Measurements from ENCODE around the gene SLC27A5.
"Not testable (repeated sequence)": the region's sequence is repeated elsewhere in the genome, so short reads cannot be mapped to it uniquely, and the experiment has no call there.

The SLC27A5 gene

DNA sequence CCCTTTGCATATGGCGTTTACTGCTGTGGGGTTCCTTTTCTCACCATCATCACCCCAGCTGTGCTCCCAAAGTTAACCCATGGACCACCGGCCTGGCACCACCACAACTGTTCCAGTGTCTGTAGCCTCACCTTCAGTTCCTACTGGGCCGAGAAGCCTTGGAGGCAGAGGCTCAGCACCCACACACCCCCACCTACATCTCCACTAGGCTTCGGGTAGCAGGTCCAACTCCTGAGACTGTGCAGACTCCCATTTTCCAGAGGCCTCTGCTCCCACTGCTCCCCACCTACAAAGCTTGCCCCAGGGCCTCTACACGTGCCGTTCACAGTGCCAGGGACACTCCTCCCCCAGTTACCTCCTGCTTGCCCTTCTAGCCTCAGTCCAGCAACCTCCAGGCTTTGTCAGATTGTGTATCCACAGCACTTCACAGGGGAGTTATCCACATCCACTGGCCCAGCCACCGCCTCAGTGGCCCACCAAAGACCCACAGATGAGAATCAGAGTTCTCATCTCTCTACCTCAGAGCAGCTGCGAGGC is 14.1 kb downstream of the SLC27A5 start:
- no peak for DNase-seq (ENCODE audit: low read depth)

DNA sequence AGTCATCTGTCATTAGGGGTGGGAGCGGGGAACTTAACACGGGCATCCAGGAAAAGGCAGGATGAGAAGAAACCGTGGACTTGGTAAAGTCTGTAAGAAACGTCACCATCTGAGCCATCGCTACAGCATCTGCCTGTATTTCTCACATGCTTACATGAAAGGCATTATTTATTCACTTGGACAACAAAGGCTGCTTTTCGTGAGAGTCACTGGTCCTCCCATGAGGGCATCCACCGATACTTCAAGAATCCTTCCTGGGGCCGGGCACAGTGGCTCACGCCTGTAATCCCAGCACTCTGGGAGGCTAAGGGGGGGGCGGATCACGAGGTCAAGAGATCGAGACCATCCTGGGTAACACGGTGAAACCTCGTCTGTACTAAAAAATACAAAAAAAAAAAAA is 19.5 kb downstream of the SLC27A5 start:
- no peak for DNase-seq (ENCODE audit: low read depth)

- no peak for DNase-seq (ENCODE audit: low read depth)
These were observed 20.4 kb downstream of the SLC27A5 start for GRCh38 chr19:58491393-58491792.

GRCh38 chr19:58484349-58484748 is 27.4 kb downstream of the SLC27A5 start:
- DNase-seq (ENCODE audit: low read depth): not testable (repeated sequence)

DNA sequence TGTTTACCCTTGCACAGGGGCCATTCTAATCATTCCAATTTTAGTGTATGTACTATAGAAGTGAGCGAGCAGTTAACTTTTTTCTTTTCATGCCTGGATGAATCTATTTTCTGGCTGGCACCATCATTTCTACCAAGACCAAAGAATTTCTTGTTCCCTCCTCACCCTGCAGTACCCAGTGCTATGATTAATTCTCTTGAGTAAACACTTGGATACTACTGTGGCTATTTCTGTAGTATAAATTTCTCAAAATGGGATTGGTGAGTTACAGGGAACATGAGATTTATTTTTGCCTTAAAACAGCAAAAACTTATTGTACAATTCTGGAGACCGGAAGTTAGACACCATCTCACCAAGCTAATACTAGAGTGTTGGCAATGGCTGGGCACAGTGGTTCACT is 28.0 kb downstream of the SLC27A5 start:
- no peak for DNase-seq (ENCODE audit: low read depth)

DNA sequence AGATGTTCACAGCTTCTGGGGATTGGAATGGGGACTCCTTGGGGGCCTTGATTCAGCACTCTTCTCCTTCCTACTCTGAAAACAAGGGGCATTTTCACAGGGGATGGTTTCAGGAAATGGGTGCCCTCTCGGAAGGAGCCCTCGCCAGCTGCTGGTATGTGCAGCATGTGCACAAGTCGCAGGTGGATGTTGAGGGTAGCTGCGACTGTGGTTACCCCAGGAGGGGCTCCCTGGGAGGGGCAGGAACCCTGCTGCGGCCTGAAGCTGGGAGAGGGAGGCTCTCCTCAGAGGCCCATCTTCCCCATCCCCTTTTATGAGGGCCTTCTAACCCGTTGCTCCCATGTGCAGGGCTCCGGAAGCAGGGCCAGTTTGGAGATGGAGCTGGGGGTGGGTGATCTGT is 29.4 kb downstream of the SLC27A5 start:
- no peak for DNase-seq (ENCODE audit: low read depth)

- DNase-seq (ENCODE audit: low read depth): no peak
These were observed 31.0 kb downstream of the SLC27A5 start for GRCh38 chr19:58480831-58481230.

GRCh38 chr19:58480481-58480830 is 31.3 kb downstream of the SLC27A5 start:
- DNase-seq (ENCODE audit: low read depth): no peak

DNA sequence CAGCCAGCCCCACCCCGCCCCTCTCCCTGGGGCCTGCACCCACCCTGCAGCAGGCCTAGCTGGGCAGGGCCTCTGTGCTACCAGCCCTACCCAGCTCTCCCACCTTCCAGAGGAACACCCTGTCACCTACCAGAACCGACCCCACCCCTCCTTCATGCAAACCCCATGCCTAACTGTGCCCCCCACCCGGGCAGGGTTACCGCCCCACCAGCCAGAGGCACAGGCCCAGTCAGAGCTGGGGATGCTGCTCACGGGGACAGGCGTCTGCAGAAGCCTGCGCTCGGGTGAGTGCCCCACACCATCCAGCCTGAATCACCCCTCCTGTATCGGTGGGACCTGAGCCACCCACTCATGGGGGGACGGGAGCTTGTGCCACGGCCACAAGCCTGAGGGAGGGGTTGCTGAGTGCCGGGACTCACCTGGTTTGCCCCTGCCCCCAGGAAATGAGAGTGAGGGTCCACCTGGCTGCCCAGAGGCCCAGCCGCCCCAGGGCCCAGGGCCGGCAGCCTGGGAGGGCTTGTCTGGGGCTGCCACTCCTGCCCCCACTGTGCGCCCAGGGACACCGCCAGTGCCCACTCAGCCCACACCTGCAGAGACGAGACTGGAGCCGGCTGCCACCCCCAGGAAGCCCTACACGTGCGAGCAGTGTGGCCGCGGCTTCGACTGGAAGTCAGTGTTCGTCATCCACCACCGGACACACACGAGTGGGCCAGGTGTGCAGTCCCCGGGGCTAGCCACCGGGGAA is 31.9 kb downstream of the SLC27A5 start:
- DNase-seq (ENCODE audit: low read depth): no peak

DNA sequence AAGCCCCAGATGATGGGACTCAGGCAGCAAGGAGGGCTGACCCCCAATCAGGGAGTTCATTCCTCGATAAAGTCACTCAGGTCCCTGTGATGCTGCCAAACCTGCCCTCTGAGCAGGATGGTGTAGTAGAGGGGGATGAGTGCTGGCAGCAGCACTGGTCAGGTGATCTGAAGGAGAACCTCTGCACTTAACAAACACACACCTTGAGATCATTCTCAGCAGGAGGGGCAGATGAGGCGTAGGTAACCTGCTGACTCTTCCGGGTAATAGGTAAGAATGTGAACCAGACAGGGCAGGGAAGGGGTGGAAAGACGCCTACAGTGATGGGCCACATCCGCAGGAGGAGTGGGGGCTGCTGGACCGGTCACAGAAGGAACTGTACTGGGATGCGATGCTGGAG is 32.5 kb downstream of the SLC27A5 start:
- DNase-seq (ENCODE audit: low read depth): no peak

- DNase-seq (ENCODE audit: low read depth): no peak
These were observed 33.9 kb downstream of the SLC27A5 start for GRCh38 chr19:58477871-58478270.

DNA sequence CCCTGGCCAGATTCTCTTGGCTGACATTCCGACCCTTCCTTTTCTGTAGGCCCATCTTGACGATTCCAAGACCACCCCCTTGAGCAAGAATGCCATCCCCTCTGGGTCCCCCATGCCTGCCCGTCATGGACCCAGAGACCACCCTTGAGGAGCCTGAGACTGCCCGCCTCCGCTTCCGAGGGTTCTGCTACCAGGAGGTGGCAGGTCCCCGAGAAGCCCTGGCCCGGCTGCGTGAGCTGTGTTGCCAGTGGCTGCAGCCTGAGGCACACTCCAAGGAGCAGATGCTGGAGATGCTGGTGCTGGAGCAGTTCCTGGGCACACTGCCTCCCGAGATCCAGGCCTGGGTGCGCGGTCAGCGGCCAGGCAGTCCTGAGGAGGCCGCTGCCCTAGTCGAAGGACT is 34.7 kb downstream of the SLC27A5 start:
- no peak for DNase-seq (ENCODE audit: low read depth)

GRCh38 chr19:58476498-58477015 is 35.2 kb downstream of the SLC27A5 start:
- no peak for DNase-seq (ENCODE audit: low read depth)

- peak; percentile 93 for DNase-seq (ENCODE audit: low read depth)
These were observed 35.9 kb downstream of the SLC27A5 start, which contains the start of gene ZNF446 for GRCh38 chr19:58475714-58476497. TSS of gene ZNF446 (plus strand) at chr19:58476352. CDS start at chr19:58477219, 867 bp downstream.

DNA sequence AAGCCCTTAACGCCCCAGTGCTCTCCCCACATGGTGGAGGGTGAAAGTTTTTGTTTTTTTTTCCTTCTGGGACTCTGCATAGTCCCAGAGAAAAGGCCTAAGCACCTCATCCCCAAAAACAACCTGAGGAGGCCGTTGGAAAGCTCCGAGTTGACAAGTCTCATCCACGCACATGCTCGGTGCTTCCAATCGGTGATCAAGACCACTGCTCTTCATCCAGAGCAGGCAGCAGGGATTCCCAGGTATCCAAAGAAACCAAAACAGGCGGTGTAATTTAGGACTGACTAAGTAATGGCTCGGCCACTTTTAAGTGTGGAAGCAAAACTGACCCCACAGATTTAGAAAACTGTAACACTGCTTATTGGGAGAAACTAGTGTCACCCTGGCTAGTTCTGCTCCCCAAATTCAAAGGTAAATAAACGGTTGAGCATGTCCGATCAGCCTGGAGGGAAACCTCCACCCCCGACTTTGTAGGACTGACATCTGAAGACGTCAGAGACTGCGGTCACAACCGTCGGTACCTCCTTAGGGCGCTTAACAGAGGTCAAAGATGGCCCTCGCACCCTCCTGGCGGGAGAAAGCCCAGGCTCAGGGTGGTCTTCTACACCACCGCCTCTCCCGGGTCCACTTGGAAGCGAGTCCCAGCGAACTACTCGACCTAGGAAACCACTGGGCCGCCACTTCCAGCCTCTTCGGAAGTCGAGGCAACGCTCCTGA is 36.6 kb downstream of the SLC27A5 start:
- no peak for DNase-seq (ENCODE audit: low read depth)

GRCh38 chr19:58474291-58474996 is 37.3 kb downstream of the SLC27A5 start:
- DNase-seq (ENCODE audit: low read depth): no peak

DNA sequence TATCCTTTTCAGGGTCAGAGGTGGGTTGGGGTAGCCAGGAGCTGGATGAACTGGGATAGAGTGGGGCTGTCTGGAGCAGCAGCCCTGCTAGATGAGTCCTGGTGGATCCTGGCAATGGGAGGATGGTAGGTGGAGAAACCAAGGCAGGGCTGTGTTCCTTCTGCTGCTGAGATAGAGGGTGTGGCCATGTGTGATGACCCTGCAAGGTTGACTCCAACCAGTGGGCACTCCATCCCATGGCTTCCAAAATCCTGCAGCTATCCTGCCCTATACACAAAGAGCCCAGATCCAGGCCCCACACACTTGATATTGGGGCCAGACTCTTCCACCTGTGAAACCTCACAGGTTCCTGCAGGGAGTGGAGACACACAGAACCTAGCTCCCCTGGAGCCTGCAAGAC is 38.0 kb downstream of the SLC27A5 start:
- no peak for DNase-seq (ENCODE audit: low read depth)

GRCh38 chr19:58471736-58472135 is 40.1 kb downstream of the SLC27A5 start:
- DNase-seq (ENCODE audit: low read depth): no peak

DNA sequence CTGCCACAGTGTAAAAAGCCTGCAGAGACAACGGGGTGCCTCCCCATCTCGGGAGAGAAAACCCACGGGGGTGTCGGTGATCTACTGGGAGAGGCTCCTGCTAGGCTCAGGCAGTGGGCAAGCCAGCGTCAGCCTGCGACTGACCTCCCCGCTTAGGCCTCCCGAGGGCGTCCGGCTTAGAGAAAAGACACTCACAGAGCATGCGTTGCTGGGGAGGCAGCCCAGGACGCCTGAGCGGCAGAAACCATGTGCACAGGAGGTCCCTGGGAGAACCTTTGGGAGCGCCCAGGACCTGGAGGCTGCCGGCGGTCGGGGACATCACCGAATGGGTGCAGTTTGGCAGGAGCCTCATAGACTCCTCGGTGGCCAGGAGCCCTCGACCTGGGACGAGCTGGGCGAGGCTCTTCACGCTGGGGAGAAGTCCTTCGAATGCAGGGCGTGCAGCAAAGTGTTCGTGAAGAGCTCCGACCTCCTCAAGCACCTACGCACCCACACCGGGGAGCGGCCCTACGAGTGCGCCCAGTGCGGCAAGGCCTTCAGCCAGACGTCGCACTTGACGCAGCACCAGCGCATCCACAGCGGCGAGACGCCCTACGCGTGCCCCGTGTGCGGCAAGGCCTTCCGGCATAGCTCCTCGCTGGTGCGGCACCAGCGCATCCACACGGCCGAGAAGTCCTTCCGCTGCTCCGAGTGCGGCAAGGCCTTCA is 40.8 kb downstream of the SLC27A5 start:
- DNase-seq (ENCODE audit: low read depth): not testable (repeated sequence)

DNA sequence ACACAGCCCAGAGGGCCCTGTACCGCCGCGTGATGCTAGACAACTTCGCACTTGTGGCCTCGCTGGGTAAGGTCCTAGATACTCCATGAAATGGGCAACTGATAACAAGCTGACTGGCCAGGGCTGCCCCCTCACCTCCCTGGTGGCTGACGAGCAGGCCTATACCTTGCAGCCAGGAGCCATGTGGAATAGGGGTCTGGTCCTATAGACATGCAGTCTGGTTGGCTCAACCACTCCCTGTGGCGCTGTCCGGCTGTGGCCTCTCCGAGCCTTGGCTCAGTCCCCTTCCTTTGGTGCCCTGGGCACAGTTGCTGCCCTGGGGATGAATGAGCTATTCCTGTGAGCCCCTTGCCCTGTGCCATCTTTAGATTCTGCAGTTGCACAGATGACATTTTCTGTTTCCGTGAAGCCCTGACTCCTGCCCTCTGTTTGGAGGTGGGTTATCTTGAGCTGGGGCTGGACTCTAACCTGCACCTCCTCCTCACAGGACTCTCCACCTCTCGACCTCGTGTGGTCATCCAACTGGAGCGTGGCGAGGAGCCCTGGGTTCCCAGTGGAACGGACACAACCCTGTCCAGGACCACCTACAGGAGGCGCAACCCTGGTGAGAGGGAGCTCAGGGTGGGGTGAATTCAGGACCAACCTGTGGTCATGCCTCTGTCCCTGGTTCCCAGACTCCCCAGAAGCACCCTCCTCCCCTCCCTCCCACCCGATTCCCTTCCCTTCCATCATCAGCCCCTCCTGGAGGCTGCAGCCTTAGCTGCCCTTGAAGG is 42.4 kb downstream of the SLC27A5 start:
- DNase-seq (ENCODE audit: low read depth): no peak

All from stimulated activated CD4-positive, alpha-beta T cell treated with anti-CD3 and anti-CD28 coated beads, Interleukin-2, amount 100 ng/mL, for 4 hours (primary cell).